ENCODE data around the gene FOXO4. TPM values are rescaled to one million over a fixed set of nuclear protein-coding genes. Genes with fewer than 3 reads are reported as not detected.

The FOXO4 gene
- total RNA-seq, 1 experiment from 2014 or later: 17.7 TPM

DNA sequence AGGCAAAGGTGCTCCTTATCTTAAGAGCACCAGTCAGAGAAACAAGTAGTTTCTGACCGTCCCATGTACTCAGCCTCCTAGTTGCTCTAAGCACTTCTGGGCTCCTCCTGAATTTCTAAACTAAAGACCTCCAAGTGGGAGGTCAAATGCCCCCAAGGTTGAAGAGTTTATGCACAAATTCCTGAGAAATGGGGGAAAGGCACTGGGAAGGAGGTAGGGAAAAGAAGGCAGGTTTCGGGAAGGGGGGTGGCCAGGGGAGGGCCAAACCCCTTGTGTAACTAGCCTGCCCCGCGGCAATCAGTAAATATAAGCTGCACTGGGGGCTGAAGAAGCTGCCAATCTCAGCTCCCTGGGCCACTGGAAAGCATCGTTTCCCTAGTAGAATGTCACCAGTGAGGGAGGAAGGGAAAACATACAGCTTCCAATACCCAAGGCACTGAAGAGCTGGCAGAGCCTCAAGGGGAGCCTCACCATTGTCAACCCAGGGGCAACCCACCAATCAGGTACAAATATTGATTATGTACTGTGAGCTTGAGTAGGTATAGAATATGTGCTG is 3.4 kb downstream of the FOXO4 start:
- no peak overlapping the region for H3K27ac ChIP-seq (ENCODE audit: insufficient read length, low read depth, low read length)
- no peaks in the 10 kb centered on the region; the same call in 1 of the 2 replicates for H3K27me3 ChIP-seq (ENCODE audit: insufficient read depth, low read length)
- H3K18ac ChIP-seq (ENCODE audit: insufficient read length, low read depth, low read length): no peak overlapping the region

More for the DNA sequence above, 3.4 kb downstream of the FOXO4 start:
- no peak overlapping the region for H2AFZ ChIP-seq (ENCODE audit: low read length)
- H2BK12ac ChIP-seq (ENCODE audit: insufficient read length, low read depth, low read length): no peak overlapping the region
- H4K20me1 ChIP-seq (ENCODE audit: control insufficient read depth, insufficient read depth, insufficient read length): no peaks in the 10 kb centered on the region
- H3K9me3 Mint-ChIP-seq: peaks cover 66 to 73% of the 10 kb centered on the region in 2 experiments
- WGBS (ENCODE audit: extremely low coverage, insufficient read length, low lambda C conversion rate): no CpG with 5 or more reads among the region's 5 CpGs
- no peak overlapping the region for H2BK5ac ChIP-seq (ENCODE audit: insufficient read length, low read length)
- DNase-seq: peak; percentile 34
- no peak overlapping the region for H2BK15ac ChIP-seq (ENCODE audit: low read depth, low read length)
- peaks cover 6% of the 10 kb centered on the region; the same call in 1 of the 2 replicates for H3K4me1 ChIP-seq (ENCODE audit: insufficient read depth, low read length)
- H3K27me3 Mint-ChIP-seq (ENCODE audit: low read depth): peaks cover 46% of the 10 kb centered on the region
- H4K5ac ChIP-seq (ENCODE audit: insufficient read length, low read depth, low read length): no peak overlapping the region
- no peak overlapping the region for H3K14ac ChIP-seq (ENCODE audit: insufficient read depth, low read length)
- H3T11ph ChIP-seq (ENCODE audit: low read length): no peak overlapping the region
- no peak overlapping the region for H2BK20ac ChIP-seq (ENCODE audit: low read depth, low read length, poor library complexity, severe bottlenecking)
- no peak overlapping the region for H3K9ac ChIP-seq (ENCODE audit: extremely low read depth, insufficient read length, low read length)
- peaks cover 4% of the 10 kb centered on the region for H3K9me3 ChIP-seq (ENCODE audit: control insufficient read depth, low read depth, low read length)
- H2AK5ac ChIP-seq (ENCODE audit: insufficient read length, low read length): no peak overlapping the region
- no peaks in the 10 kb centered on the region for H3K79me2 ChIP-seq (ENCODE audit: insufficient read depth, low read length)
- no peak overlapping the region for H4K91ac ChIP-seq (ENCODE audit: insufficient read length, low read depth, low read length)
- H2BK120ac ChIP-seq (ENCODE audit: low read depth, low read length, poor library complexity, severe bottlenecking): no peak overlapping the region
- H3K4ac ChIP-seq (ENCODE audit: low read depth, low read length): no peak overlapping the region
- TF ChIP-seq, protein P1, sequence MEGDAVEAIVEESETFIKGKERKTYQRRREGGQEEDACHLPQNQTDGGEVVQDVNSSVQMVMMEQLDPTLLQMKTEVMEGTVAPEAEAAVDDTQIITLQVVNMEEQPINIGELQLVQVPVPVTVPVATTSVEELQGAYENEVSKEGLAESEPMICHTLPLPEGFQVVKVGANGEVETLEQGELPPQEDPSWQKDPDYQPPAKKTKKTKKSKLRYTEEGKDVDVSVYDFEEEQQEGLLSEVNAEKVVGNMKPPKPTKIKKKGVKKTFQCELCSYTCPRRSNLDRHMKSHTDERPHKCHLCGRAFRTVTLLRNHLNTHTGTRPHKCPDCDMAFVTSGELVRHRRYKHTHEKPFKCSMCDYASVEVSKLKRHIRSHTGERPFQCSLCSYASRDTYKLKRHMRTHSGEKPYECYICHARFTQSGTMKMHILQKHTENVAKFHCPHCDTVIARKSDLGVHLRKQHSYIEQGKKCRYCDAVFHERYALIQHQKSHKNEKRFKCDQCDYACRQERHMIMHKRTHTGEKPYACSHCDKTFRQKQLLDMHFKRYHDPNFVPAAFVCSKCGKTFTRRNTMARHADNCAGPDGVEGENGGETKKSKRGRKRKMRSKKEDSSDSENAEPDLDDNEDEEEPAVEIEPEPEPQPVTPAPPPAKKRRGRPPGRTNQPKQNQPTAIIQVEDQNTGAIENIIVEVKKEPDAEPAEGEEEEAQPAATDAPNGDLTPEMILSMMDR (conservative IDR thresholded peaks at IDR 0.05): no peak
- no peak overlapping the region for H3K23ac ChIP-seq (ENCODE audit: insufficient read length, low read depth, low read length)
- no peak overlapping the region for H3K56ac ChIP-seq (ENCODE audit: insufficient read length, low read depth, low read length)
- H3K79me1 ChIP-seq (ENCODE audit: insufficient read depth, low read depth, low read length, poor library complexity, severe bottlenecking): no peaks in the 10 kb centered on the region
- H4K8ac ChIP-seq (replicated peaks; ENCODE audit: insufficient read length, low read depth, low read length): no peak overlapping the region
- peaks cover 0 to 5% (median 5%) of the 10 kb centered on the region in 3 experiments; a peak in 5 of 7 replicates for H3K36me3 Mint-ChIP-seq (ENCODE audit: insufficient read depth in 1 of 3, low read depth in 3 of 3)
- peak overlapping the region; percentile 35 for H3K4me2 ChIP-seq (ENCODE audit: insufficient read depth, insufficient read length, low read length)
- H3K23me2 ChIP-seq (ENCODE audit: insufficient read length, low read depth, low read length, poor library complexity, severe bottlenecking): peaks cover 7% of the 10 kb centered on the region
- peak overlapping the region; percentile 46 to 74 for H3K4me3 Mint-ChIP-seq
- peak overlapping the region in 1 of 3 experiments; percentile 89; a peak in 3 of 7 replicates for H3K27ac Mint-ChIP-seq
- H3K4me1 Mint-ChIP-seq: peaks cover 47 to 60% of the 10 kb centered on the region in 2 experiments
